ENCODE results near the gene ZBTB18. TPM values are rescaled to one million over a fixed set of nuclear protein-coding genes. Genes with fewer than 3 reads are reported as not detected.

The ZBTB18 gene
- total RNA-seq, 1 experiment from 2014 or later, result 12.1 TPM

DNA sequence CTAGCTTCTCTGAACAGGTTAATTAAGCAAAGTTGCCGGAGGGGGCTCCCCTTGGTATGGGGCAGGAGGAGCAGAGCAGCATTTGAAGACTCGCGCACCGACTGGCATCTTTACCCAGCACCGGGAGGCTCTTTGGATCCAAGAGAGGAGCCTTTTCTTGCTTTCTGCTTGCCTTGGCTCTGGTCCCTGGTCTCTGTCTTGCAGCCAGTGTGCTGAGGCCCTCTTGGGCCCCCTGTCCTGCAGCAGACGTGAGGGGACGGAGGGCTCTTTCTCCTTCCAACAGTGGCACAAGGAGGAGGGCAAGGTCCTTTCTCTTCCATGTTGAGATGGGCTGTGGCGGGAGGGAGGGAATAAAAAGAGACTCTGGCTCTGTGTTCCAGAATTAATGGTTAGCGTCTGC, 45.6 kb downstream of the ZBTB18 start:
- Histone ChIP-seq H2BK15ac (ENCODE audit: low read depth, low read length) (no peak overlapping the region), H4K5ac (ENCODE audit: insufficient read length, low read depth, low read length) (no peak overlapping the region), H3K9me3 (ENCODE audit: control insufficient read depth, low read depth, low read length) (no peaks in the 10 kb centered on the region), H3K23ac (ENCODE audit: insufficient read length, low read depth, low read length) (no peak overlapping the region), H2BK12ac (ENCODE audit: insufficient read length, low read depth, low read length) (no peak overlapping the region), H4K91ac (ENCODE audit: insufficient read length, low read depth, low read length) (no peak overlapping the region), H2AFZ (ENCODE audit: low read length) (no peak overlapping the region), H2BK20ac (ENCODE audit: low read depth, low read length, poor library complexity, severe bottlenecking) (no peak overlapping the region), H3K27ac (ENCODE audit: insufficient read length, low read depth, low read length) (no peak overlapping the region), H2BK5ac (ENCODE audit: insufficient read length, low read length) (no peak overlapping the region), H3K79me1 (ENCODE audit: insufficient read depth, low read depth, low read length, poor library complexity, severe bottlenecking) (no peaks in the 10 kb centered on the region), H3K56ac (ENCODE audit: insufficient read length, low read depth, low read length) (no peak overlapping the region), H3K9ac (ENCODE audit: extremely low read depth, insufficient read length, low read length) (no peak overlapping the region), H3K27me3 (ENCODE audit: insufficient read depth, low read length) (no peaks in the 10 kb centered on the region), H4K8ac (replicated peaks; ENCODE audit: insufficient read length, low read depth, low read length) (no peak overlapping the region), H3K79me2 (ENCODE audit: insufficient read depth, low read length) (no peaks in the 10 kb centered on the region), H3K4me1 (ENCODE audit: insufficient read depth, low read length) (no peaks in the 10 kb centered on the region), H2BK120ac (ENCODE audit: low read depth, low read length, poor library complexity, severe bottlenecking) (no peak overlapping the region), H3K4ac (ENCODE audit: low read depth, low read length) (no peak overlapping the region), H3K23me2 (ENCODE audit: insufficient read length, low read depth, low read length, poor library complexity, severe bottlenecking) (no peaks in the 10 kb centered on the region), H3K14ac (ENCODE audit: insufficient read depth, low read length) (no peak overlapping the region), H3K4me2 (ENCODE audit: insufficient read depth, insufficient read length, low read length) (no peak overlapping the region), H3T11ph (ENCODE audit: low read length) (no peak overlapping the region), H2AK5ac (ENCODE audit: insufficient read length, low read length) (no peak overlapping the region), H4K20me1 (ENCODE audit: control insufficient read depth, insufficient read depth, insufficient read length) (no peaks in the 10 kb centered on the region), H3K18ac (ENCODE audit: insufficient read length, low read depth, low read length) (no peak overlapping the region)
- Mint-ChIP-seq H3K9me3 (peaks cover 0 to 2% of the 10 kb centered on the region in 2 experiments; a peak in 2 of 5 replicates), H3K27ac (no peak overlapping the region), H3K27me3 (ENCODE audit: low read depth) (no peaks in the 10 kb centered on the region; the same call in 1 of the 2 replicates), H3K4me3 (no peak overlapping the region), H3K36me3 (ENCODE audit: insufficient read depth in 1 of 3, low read depth in 3 of 3) (0 out of 7 replicates have a peak, but pooled peaks cover 0 to 4% (median 2%) of the 10 kb centered on the region in 3 experiments), H3K4me1 (peaks cover 10% of the 10 kb centered on the region in 2 experiments)
- TF ChIP-seq, protein P1, sequence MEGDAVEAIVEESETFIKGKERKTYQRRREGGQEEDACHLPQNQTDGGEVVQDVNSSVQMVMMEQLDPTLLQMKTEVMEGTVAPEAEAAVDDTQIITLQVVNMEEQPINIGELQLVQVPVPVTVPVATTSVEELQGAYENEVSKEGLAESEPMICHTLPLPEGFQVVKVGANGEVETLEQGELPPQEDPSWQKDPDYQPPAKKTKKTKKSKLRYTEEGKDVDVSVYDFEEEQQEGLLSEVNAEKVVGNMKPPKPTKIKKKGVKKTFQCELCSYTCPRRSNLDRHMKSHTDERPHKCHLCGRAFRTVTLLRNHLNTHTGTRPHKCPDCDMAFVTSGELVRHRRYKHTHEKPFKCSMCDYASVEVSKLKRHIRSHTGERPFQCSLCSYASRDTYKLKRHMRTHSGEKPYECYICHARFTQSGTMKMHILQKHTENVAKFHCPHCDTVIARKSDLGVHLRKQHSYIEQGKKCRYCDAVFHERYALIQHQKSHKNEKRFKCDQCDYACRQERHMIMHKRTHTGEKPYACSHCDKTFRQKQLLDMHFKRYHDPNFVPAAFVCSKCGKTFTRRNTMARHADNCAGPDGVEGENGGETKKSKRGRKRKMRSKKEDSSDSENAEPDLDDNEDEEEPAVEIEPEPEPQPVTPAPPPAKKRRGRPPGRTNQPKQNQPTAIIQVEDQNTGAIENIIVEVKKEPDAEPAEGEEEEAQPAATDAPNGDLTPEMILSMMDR (conservative IDR thresholded peaks at IDR 0.05), result no peak
- whole genome bisulfite sequencing (ENCODE audit: extremely low coverage, insufficient read length, low lambda C conversion rate), result no CpG with 5 or more reads among the region's 9 CpGs
- DNase-seq, result no peak

Data from H9 (cell line).